HCT116 (cell line): ENCODE data around the gene DCAF11. TPM values are rescaled to one million over a fixed set of nuclear protein-coding genes. Genes with fewer than 3 reads are reported as not detected.

ENCODE experiments used
- ATAC-seq: fragments of 200-7000 bp; cut with Tn5 transposase; 2 replicates; pipeline ENCODE4 v1.9.1; 2020; ENCODE audit warnings: mild to moderate bottlenecking, moderate library complexity
- BruUV-seq: library from RNA; stranded (reverse); fragments of 400-500 nt; replicated peaks from 2 replicates; lab custom pipeline; 2021; lab: Mats Ljungman, UMichigan
- CTCF ChIA-PET: fragments of 300-600 bp; sonication (Branson Sonifier 250); formaldehyde crosslinking; loops from one replicate; lab custom pipeline; 2021; ENCODE audit warnings: antibody characterized with exemption; lab: Charles Lee
- POLR2A ChIA-PET: fragments of 300-600, 350-600 bp; sonication (Branson Sonifier 250); formaldehyde crosslinking; loops from one replicate; lab custom pipeline; 2021; ENCODE audit warnings: antibody characterized with exemption; lab: Charles Lee
- RAD21 ChIA-PET, 2 experiments: fragments of 300-600 bp; sonication (Branson Sonifier 250); formaldehyde crosslinking; loops; one replicate each; lab custom pipeline; 2023; ENCODE audit warnings: low total read pairs in 2 of 2; ENCODE audit not compliant: uncharacterized antibody in 2 of 2, unreplicated experiment in 2 of 2, low non-redundant PET in 1 of 2; lab: Charles Lee
- DNase-seq: peaks from one replicate; pipeline ENCODE4 v3.0.0-alpha.2; 2010; ENCODE audit warnings: low read depth, low spot score
- H2AFZ ChIP-seq: fragments of 200-600 bp; shearing (Covaris generic), sonication (generic); 2 replicates; pipeline ENCODE4 v1.6.1; 2017; ENCODE audit warnings: low read depth, mixed run types, mixed read lengths, antibody characterized with exemption, low read length; ENCODE audit not compliant: poor library complexity, severe bottlenecking
- H3K27ac ChIP-seq: 2 replicates; pipeline ENCODE4 v1.5.1; 2012; ENCODE audit warnings: low read depth, low read length
- H3K27me3 ChIP-seq: fragments of 200-600 bp; sonication (generic); 2 replicates; pipeline ENCODE4 v1.6.1; 2016; ENCODE audit warnings: mixed run types, low read length, mixed read lengths; ENCODE audit not compliant: insufficient read depth
- H3K36me3 ChIP-seq, 2 experiments: fragments of 200-500 bp in 1 of 2; fragments of 200-600 bp in 1 of 2; sonication (Bioruptor generic) in 1 of 2; sonication (generic) in 1 of 2; 2 replicates each; pipeline versions ENCODE4 v1.5.1 to v1.6.1; 2014 to 2016; ENCODE audit warnings: low read length in 2 of 2, inconsistent platforms in 1 of 2, mixed read lengths in 1 of 2, mixed run types in 1 of 2; ENCODE audit not compliant: insufficient read depth in 2 of 2, control insufficient read depth in 1 of 2
- H3K4me1 ChIP-seq, 2 experiments: fragments of 200-600 bp in 1 of 2; sonication (generic) in 1 of 2; 2 replicates each; pipeline versions ENCODE4 v1.5.1 to v1.6.1; 2012 to 2017; ENCODE audit warnings: low read length in 2 of 2, inconsistent platforms in 1 of 2, mild to moderate bottlenecking in 1 of 2, mixed read lengths in 1 of 2, mixed run types in 1 of 2, moderate library complexity in 1 of 2; ENCODE audit not compliant: insufficient read depth in 2 of 2, control insufficient read depth in 1 of 2
- H3K4me2 ChIP-seq: fragments of 200-600 bp; sonication (generic); 2 replicates; pipeline ENCODE4 v1.6.1; 2017; ENCODE audit warnings: mixed run types, low read length, mixed read lengths
- H3K4me3 ChIP-seq, 2 experiments: fragments of 200-600 bp in 1 of 2; sonication (generic) in 1 of 2; replicated peaks in 1 of 2; 2 replicates each; pipeline ENCODE4 v1.5.1; 2011 to 2016; ENCODE audit warnings: low read length in 2 of 2, control low read depth in 1 of 2, low read depth in 1 of 2, mild to moderate bottlenecking in 1 of 2, mixed read lengths in 1 of 2, mixed run types in 1 of 2
- H3K79me2 ChIP-seq: fragments of 200-600 bp; sonication (generic); 2 replicates; pipeline ENCODE4 v1.6.1; 2017; ENCODE audit warnings: mild to moderate bottlenecking, mixed run types, low read length, moderate library complexity, mixed read lengths; ENCODE audit not compliant: insufficient read depth
- H3K9ac ChIP-seq: fragments of 200-600 bp; sonication (generic); 2 replicates; pipeline ENCODE4 v1.6.1; 2016; ENCODE audit warnings: low read length, mixed read lengths
- H3K9me2 ChIP-seq: fragments of 200-600 bp; sonication (generic), shearing (Covaris generic); 2 replicates; pipeline ENCODE4 v1.6.1; 2017; ENCODE audit warnings: mixed run types, mild to moderate bottlenecking, moderate library complexity; ENCODE audit not compliant: insufficient read depth
- H3K9me3 ChIP-seq, 2 experiments: fragments of 200-500 bp in 1 of 2; fragments of 200-600 bp in 1 of 2; sonication (Bioruptor generic) in 1 of 2; sonication (generic) in 1 of 2; 2 replicates each; pipeline ENCODE4 v1.6.1; 2014 to 2017; ENCODE audit warnings: low read length in 2 of 2, mixed read lengths in 2 of 2, inconsistent platforms in 1 of 2, low read depth in 1 of 2, mild to moderate bottlenecking in 1 of 2, mixed run types in 1 of 2, moderate library complexity in 1 of 2; ENCODE audit not compliant: control insufficient read depth in 1 of 2, insufficient read depth in 1 of 2
- H4K20me1 ChIP-seq: fragments of 200-600 bp; sonication (generic), shearing (Covaris generic); 2 replicates; pipeline ENCODE4 v1.6.1; 2017; ENCODE audit warnings: mixed run types, mild to moderate bottlenecking, moderate library complexity; ENCODE audit not compliant: insufficient read depth
- ATF3 ChIP-seq: IDR thresholded peaks from 2 replicates; pipeline ENCODE4 v1.6.1; 2012
- CEBPB ChIP-seq: IDR thresholded peaks from 2 replicates; pipeline ENCODE4 v1.6.1; 2012; ENCODE audit warnings: low read depth
- CTCF ChIP-seq, 3 experiments: fragments of 200-600 bp in 1 of 3; sonication (generic) in 1 of 3; IDR thresholded peaks in 2 of 3; conservative IDR thresholded peaks in 1 of 3; 2 replicates each; pipeline ENCODE4 v1.5.1; 2012 to 2017; ENCODE audit warnings: low read depth in 2 of 3, low read length in 2 of 3, antibody characterized with exemption in 1 of 3, borderline replicate concordance in 1 of 3, control low read depth in 1 of 3, mild to moderate bottlenecking in 1 of 3, mixed read lengths in 1 of 3, mixed run types in 1 of 3, moderate library complexity in 1 of 3; ENCODE audit not compliant: insufficient read depth in 1 of 3
- FOSL1 ChIP-seq: IDR thresholded peaks from 2 replicates; pipeline ENCODE4 v1.6.1; 2012; ENCODE audit warnings: low read depth
- JUND ChIP-seq: IDR thresholded peaks from 2 replicates; pipeline ENCODE4 v1.6.1; 2012
- SIN3A ChIP-seq: IDR thresholded peaks from 2 replicates; pipeline ENCODE4 v1.6.1; 2012; ENCODE audit warnings: low read depth
- ZNF274 ChIP-seq: fragments of 200-500 bp; sonication (Bioruptor generic); IDR thresholded peaks from 2 replicates; pipeline ENCODE4 v1.6.1; 2014; ENCODE audit warnings: mild to moderate bottlenecking, low read depth, low read length, inconsistent platforms
- intact Hi-C: fragments of 100-400 bp; cut with micrococcal nuclease; formaldehyde crosslinking; loops from 2 replicates; pipeline ENCODE4 v1.10.0; 2022
- total RNA-seq: library from RNA; stranded (reverse); gene quantifications from one replicate; pipeline ENCODE4 v1.2.1, GENCODE V29; 2021; ENCODE audit not compliant: unreplicated experiment

DCAF11 gene
- total RNA-seq, 1 experiment from 2014 or later, result 47.5 TPM

GRCh38 chr14:24131549-24131966, 17.0 kb downstream of the DCAF11 start:
- intact Hi-C loops, result no loop called here
- DNase-seq (no peak), ATAC-seq (no peak)
- Histone ChIP-seq H4K20me1 (no peaks in the 10 kb centered on the region), H3K9ac (no peak overlapping the region), H3K4me3 (no peak overlapping the region), H2AFZ (no peak overlapping the region), H3K27me3 (no peaks in the 10 kb centered on the region), H3K4me2 (no peak overlapping the region), H3K9me2 (no peaks in the 10 kb centered on the region), H3K27ac (no peak overlapping the region), H3K36me3 (no peaks in the 10 kb centered on the region), H3K9me3 (no peaks in the 10 kb centered on the region), H3K79me2 (peaks cover 1% of the 10 kb centered on the region; the same call in 1 of the 2 replicates), H3K4me1 (peaks cover 7 to 9% of the 10 kb centered on the region in 2 experiments; a peak in 3 of 4 replicates)
- CTCF ChIA-PET, result no interaction called here
- TF ChIP-seq FOSL1, result no peak
- TF ChIP-seq CEBPB, result no peak
- no peak for TF ChIP-seq ATF3
- TF ChIP-seq JUND, result no peak
- TF ChIP-seq ZNF274, result no peak
- no peak for TF ChIP-seq CTCF (IDR thresholded peaks at IDR 0.05 in 2 of 3, conservative IDR thresholded peaks at IDR 0.05 in 1 of 3; ENCODE audit: borderline replicate concordance in 1 of 3, insufficient read depth in 1 of 3, low read depth in 2 of 3, low read length in 2 of 3)
- no peak for TF ChIP-seq SIN3A
- POLR2A ChIA-PET, result interaction anchor here (3.0 kb wide), 1 partner anchor 17 kb away, joined by 8 read pairs; the partner anchor contains the start of genes DCAF11 and NRL
- no TSS peak for BruUV-seq
- RAD21 ChIA-PET, result no interaction called here
